Stimulated activated CD4-positive, alpha-beta T cell treated with anti-CD3 and anti-CD28 coated beads, Interleukin-1b, Interleukin-23, amount 100 ng/mL, for 1 hour (primary cell): ENCODE results near the gene RIT2.

ENCODE experiments used
- DNase-seq, 2 donors: peaks; one replicate each; pipeline ENCODE4 v3.0.0-alpha.2; 2020; ENCODE audit warnings: low read depth in 2 of 2

RIT2 gene

GRCh38 chr18:43115076-43115921, at the start of gene RIT2:
Gene RIT2, minus strand, starts transcription at chr18:43115685.
- DNase-seq, result no peak

- DNase-seq, result no peak
Measured at GRCh38 chr18:43161528-43161927, 46.0 kb upstream of the RIT2 start.

GRCh38 chr18:43160509-43160908, 45.0 kb upstream of the RIT2 start:
- no peak for DNase-seq

- DNase-seq, result no peak
Measured at GRCh38 chr18:43159926-43160325, 44.4 kb upstream of the RIT2 start.

GRCh38 chr18:43159086-43159770, 43.7 kb upstream of the RIT2 start:
- DNase-seq, result no peak

- no peak for DNase-seq
Measured at GRCh38 chr18:43158381-43158780, 42.9 kb upstream of the RIT2 start.

GRCh38 chr18:43155842-43156241, 40.4 kb upstream of the RIT2 start:
- no peak for DNase-seq

- no peak for DNase-seq
Measured at GRCh38 chr18:43148231-43148630, 32.7 kb upstream of the RIT2 start.

GRCh38 chr18:43141208-43141607, 25.7 kb upstream of the RIT2 start:
- no peak for DNase-seq

- DNase-seq, result no peak
Measured at GRCh38 chr18:43139288-43139946, 23.9 kb upstream of the RIT2 start.

GRCh38 chr18:43134876-43135275, 19.4 kb upstream of the RIT2 start:
- DNase-seq, result no peak

GRCh38 chr18:43130716-43131260, 15.3 kb upstream of the RIT2 start:
- no peak for DNase-seq

- DNase-seq, result no peak
Measured at GRCh38 chr18:43129946-43130524, 14.6 kb upstream of the RIT2 start.

GRCh38 chr18:43125471-43125870, 10.0 kb upstream of the RIT2 start:
- no peak for DNase-seq

GRCh38 chr18:43122955-43123354, 7.5 kb upstream of the RIT2 start:
- DNase-seq, result no peak

- DNase-seq, result no peak
Measured at GRCh38 chr18:43116699-43117294, 1.3 kb upstream of the RIT2 start.

- DNase-seq, result no peak
Measured at GRCh38 chr18:43113220-43113895, 2.1 kb downstream of the RIT2 start.

- no peak for DNase-seq
Measured at GRCh38 chr18:43108882-43109281, 6.6 kb downstream of the RIT2 start.

- no peak for DNase-seq
Measured at GRCh38 chr18:43108469-43108868, 7.0 kb downstream of the RIT2 start.

- DNase-seq, result no peak
Measured at GRCh38 chr18:43093646-43094045, 21.8 kb downstream of the RIT2 start.

GRCh38 chr18:43092539-43092938, 22.9 kb downstream of the RIT2 start:
- no peak for DNase-seq
